Adrenal gland (tissue), 12 donors: ENCODE results near the gene ATP9A. TPM values are rescaled to one million over a fixed set of nuclear protein-coding genes. Genes with fewer than 3 reads are reported as not detected.

ENCODE experiments used
- DNase-seq, 7 donors: peaks; one replicate each; pipeline ENCODE4 v3.0.0-alpha.2; 2019 to 2020
- H3K27ac ChIP-seq, 5 donors: fragments of 200-600 bp; sonication (generic) in 4 of 5; 1 replicate in 3 of 5; 2 replicates in 2 of 5; pipeline versions ENCODE4 v1.5.1 to v1.8.0; 2016 to 2020; ENCODE audit warnings: mild to moderate bottlenecking in 1 of 5
- H3K27me3 ChIP-seq: fragments of 200-600 bp; 2 replicates; pipeline ENCODE4 v1.8.0; 2021
- H3K36me3 ChIP-seq, 2 donors: fragments of 200-600 bp; replicated peaks in 1 of 2; 1 replicate in 1 of 2; 2 replicates in 1 of 2; pipeline versions ENCODE4 v1.5.1 to v1.8.0; 2018 to 2022
- H3K4me1 ChIP-seq, 2 donors: fragments of 200-600 bp; replicated peaks in 1 of 2; 1 replicate in 1 of 2; 2 replicates in 1 of 2; pipeline versions ENCODE4 v1.5.1 to v1.8.0; 2018 to 2021
- H3K4me3 ChIP-seq, 4 donors: fragments of 200-600 bp; sonication (generic) in 3 of 4; one replicate each; pipeline ENCODE4 v1.5.1; 2016 to 2018
- H3K9me3 ChIP-seq, 3 donors: fragments of 200-600 bp; sonication (generic) in 1 of 3; replicated peaks in 1 of 3; 1 replicate in 2 of 3; 2 replicates in 1 of 3; pipeline versions ENCODE4 v1.5.1 to v1.8.0; 2016 to 2021
- POLR2A ChIP-seq, 2 donors: fragments of 450-650 bp; IDR thresholded peaks; one replicate each; pipeline ENCODE4 v1.6.1; 2017; ENCODE audit warnings: antibody characterized with exemption in 2 of 2, mild to moderate bottlenecking in 2 of 2, moderate library complexity in 1 of 2
- WGBS, 4 donors: extraction: QIAGEN DNeasy Blood & Tissue Kit in 2 of 4; methylation state at CpG; one replicate each; pipeline versions ENCODE4 v1.1.5 to v1.1.7; 2013 to 2017; 5-methylcytosine and 5-hydroxymethylcytosine counted together
- intact Hi-C, 2 donors: fragments of 100-400 bp; cut with DNase I; formaldehyde crosslinking; loops; one replicate each; pipeline versions ENCODE4 v1.14.1 to v1.15.0; 2022 to 2023
- polyA plus RNA-seq, 3 donors: library from polyadenylated mRNA; stranded (reverse); fragments of 200-250 nt in 2 of 3; fragments of 350-450 nt in 1 of 3; fragmentation: Illumina TruSeq in 1 of 3; extraction: RNeasy Lipid Tissue Mini Kit (QIAGEN cat#74804) in 1 of 3; gene quantifications; one replicate each; pipeline ENCODE4 v1.2.3, GENCODE V29; 2013 to 2014
- total RNA-seq, 9 donors: library from RNA; depleted of rRNA in 4 of 9; stranded (reverse); fragments of >200 nt in 4 of 9; fragments of 120-200 nt in 1 of 9; fragmentation: NEBNext Ultra II Directional in 1 of 9; extraction: Animal tissue kit (Norgen Biotek cat#: 25700) in 1 of 9; gene quantifications; one replicate each; pipeline versions ENCODE4 v1.1.0 to v1.2.4, GENCODE V29; 2013 to 2023
- TF ChIP-seq, protein P1 (sequence below), 6 experiments: fragments of 450-650 bp in 4 of 6; fragments of 200-600 bp in 2 of 6; sonication (generic) in 1 of 6; IDR thresholded peaks; 1 replicate in 5 of 6; 2 replicates in 1 of 6; pipeline versions ENCODE4 v1.5.1 to v1.8.0; 2016 to 2021; ENCODE audit warnings: antibody characterized with exemption in 6 of 6, mild to moderate bottlenecking in 2 of 6, moderate library complexity in 1 of 6
- donor health status: healthy with polysubstance abuse.
- donor health status: Bipolar disorder and iron deficiency.
- donor health status: DM: yes; HTN: yes; CAD: no.
- donor health status: DM: no; HTN: no; CAD: no.
- donor health status: DM: no; HTN: no; CAD: no.
- donor health status: DM: yes; HTN: yes; CAD: no.

Gene ATP9A
- total and polyA plus RNA-seq, 12 donors: 3.7 to 34.5 (median 16.7) TPM

DNA sequence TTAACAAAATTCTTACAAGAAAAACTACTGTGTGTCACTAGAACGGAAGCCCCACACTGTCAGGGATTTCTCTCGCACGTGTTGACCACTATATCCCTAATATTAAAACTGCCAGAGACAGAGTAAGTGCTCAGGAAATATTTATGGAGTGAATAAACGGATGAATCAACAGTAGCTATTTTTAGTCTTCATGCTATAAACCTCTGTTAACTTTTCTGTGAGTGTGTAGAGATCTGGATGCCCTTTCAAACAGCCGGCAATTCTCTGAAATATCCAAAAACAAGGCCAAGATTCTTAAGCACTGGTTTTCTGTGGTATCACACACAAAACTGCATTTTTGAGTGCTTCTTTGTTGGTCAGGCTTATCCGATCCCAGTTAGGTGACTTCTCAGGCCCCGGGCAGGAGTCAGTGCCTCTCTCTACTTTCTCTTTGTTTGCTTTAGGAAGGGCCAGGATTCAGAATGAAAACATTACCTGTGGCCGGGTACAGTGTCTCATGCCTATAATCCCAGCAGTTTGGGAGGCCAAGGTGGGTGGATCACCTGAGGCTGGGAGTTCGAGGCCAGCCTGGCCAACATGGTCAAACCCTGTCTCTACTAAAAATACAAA is 15.7 kb downstream of the ATP9A start:
- peak overlapping the region in 4 of 5 donors; percentile 71 to 77 (median 73) for H3K27ac ChIP-seq
- peak overlapping the region in 1 of 4 donors; percentile 38 for H3K4me3 ChIP-seq
- H3K4me1 ChIP-seq: peaks cover 20 to 21% of the 10 kb centered on the region in 2 donors
- H3K9me3 ChIP-seq: no peaks in the 10 kb centered on the region
- intact Hi-C loops: no loop called here
- 24 to 37% (median 32%) methylated on average over 9 of the region's 9 CpGs for WGBS, 4 donors
- TF ChIP-seq, protein P1, sequence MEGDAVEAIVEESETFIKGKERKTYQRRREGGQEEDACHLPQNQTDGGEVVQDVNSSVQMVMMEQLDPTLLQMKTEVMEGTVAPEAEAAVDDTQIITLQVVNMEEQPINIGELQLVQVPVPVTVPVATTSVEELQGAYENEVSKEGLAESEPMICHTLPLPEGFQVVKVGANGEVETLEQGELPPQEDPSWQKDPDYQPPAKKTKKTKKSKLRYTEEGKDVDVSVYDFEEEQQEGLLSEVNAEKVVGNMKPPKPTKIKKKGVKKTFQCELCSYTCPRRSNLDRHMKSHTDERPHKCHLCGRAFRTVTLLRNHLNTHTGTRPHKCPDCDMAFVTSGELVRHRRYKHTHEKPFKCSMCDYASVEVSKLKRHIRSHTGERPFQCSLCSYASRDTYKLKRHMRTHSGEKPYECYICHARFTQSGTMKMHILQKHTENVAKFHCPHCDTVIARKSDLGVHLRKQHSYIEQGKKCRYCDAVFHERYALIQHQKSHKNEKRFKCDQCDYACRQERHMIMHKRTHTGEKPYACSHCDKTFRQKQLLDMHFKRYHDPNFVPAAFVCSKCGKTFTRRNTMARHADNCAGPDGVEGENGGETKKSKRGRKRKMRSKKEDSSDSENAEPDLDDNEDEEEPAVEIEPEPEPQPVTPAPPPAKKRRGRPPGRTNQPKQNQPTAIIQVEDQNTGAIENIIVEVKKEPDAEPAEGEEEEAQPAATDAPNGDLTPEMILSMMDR (IDR thresholded peaks at IDR 0.05): no peak
- peak in 1 of 2 donors; percentile 46 for TF ChIP-seq POLR2A (IDR thresholded peaks at IDR 0.05)
- H3K27me3 ChIP-seq: no peaks in the 10 kb centered on the region
- no peaks in the 10 kb centered on the region for H3K36me3 ChIP-seq
- peak in 1 of 7 donors; percentile 13 for DNase-seq

DNA sequence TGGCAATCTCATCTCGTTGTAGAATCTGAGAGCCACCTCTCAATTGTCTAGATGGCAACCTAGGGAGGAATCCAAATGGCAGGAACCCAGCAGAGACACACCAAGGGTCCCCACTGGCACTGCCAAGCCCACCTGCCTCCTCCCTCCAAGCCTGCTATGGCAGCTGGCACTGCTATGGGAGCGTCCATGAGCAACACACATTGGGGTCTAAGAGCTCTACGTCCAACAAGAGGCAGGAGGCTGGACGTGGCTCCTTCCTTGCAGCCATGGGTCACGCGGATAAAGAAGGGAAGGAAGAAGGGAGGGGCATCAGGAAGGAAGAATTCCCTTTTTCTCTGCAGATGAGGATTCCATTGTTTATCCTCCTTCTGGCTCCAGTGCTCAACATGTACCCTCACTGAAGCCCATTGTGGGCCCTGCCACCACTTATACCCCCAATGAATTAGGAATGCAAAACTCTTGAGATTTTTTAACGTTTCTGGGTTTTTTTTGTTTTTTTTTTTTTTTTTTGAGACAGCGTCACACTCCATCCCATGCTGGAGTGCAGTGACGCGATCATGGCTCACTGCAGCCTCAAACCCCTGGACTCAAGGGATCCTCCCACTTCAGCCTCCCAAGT is 17.3 kb downstream of the ATP9A start:
- TF ChIP-seq, protein P1 (IDR thresholded peaks at IDR 0.05): no peak
- TF ChIP-seq POLR2A (IDR thresholded peaks at IDR 0.05): no peak
- no peaks in the 10 kb centered on the region for H3K9me3 ChIP-seq
- no peak for DNase-seq
- peak overlapping the region in 3 of 5 donors; percentile 33 to 88 (median 68) for H3K27ac ChIP-seq
- intact Hi-C loops: no loop called here
- H3K4me3 ChIP-seq: no peak overlapping the region
- peaks cover 20 to 21% of the 10 kb centered on the region in 2 donors for H3K4me1 ChIP-seq
- H3K36me3 ChIP-seq: no peaks in the 10 kb centered on the region
- H3K27me3 ChIP-seq: no peaks in the 10 kb centered on the region
- WGBS, 4 donors: 88 to 93% (median 89%) methylated on average over 9 to 10 of the region's 10 CpGs

DNA sequence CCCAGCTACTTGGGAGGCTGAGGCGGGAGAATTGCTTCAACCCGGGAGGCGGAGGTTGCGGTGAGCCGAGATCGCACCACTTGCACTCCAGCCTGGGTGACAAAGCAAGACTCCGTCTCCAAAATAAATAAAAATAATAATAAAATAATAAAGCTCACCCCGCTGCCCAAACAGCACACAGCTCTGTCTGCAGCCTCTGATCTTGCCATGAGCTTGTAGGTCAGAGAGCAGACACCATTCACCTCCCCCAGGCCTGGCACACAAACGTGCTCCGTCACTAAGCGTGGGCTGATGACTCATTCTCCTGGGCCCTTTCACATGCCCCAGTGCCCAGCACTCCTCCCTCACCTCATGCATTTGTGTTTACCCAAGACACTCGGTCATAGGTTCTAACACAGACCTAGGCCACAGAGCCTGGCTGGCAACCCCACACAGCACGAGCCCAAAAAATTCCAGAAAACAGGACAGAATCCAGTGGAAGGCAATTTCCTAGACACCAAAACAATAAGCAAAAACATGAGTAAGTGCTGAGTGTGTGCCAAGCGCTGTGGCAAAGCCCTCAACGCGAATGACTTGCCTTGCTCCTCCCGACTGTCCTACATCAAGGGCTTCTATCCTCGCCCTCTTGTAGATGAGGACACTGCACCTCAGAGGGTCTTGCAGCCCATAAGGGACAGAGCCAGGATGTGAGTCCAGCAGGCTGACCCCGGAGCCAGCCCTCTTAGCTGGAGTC is 18.0 kb downstream of the ATP9A start:
- 51 to 63% (median 62%) methylated on average over 18 to 19 of the region's 19 CpGs for WGBS, 4 donors
- H3K27ac ChIP-seq: peak overlapping the region in 3 of 5 donors; percentile 33 to 88 (median 68)

More for the DNA sequence above, 18.0 kb downstream of the ATP9A start:
- peak; percentile 82 to 94 (median 89) for DNase-seq
- H3K36me3 ChIP-seq: no peaks in the 10 kb centered on the region
- TF ChIP-seq POLR2A (IDR thresholded peaks at IDR 0.05): peak in 1 of 2 donors; percentile 27
- TF ChIP-seq, protein P1 (IDR thresholded peaks at IDR 0.05): no peak
- intact Hi-C loops: no loop called here
- no peaks in the 10 kb centered on the region for H3K9me3 ChIP-seq
- H3K4me3 ChIP-seq: no peak overlapping the region
- H3K4me1 ChIP-seq: peaks cover 20 to 21% of the 10 kb centered on the region in 2 donors
- no peaks in the 10 kb centered on the region for H3K27me3 ChIP-seq
